PC-9 (cell line): ENCODE results near the gene NCAM2. TPM values are rescaled to one million over a fixed set of nuclear protein-coding genes. Genes with fewer than 3 reads are reported as not detected.

Source experiments
- BruUV-seq: library from RNA; stranded (reverse); fragments of 400-500 nt; replicated peaks from 2 replicates; lab custom pipeline; 2021; lab: Mats Ljungman, UMichigan
- CTCF ChIA-PET: fragments of 300-600 bp; sonication (Branson Sonifier 250); formaldehyde crosslinking; loops from one replicate; lab custom pipeline; 2022; ENCODE audit warnings: antibody characterized with exemption; lab: Charles Lee
- POLR2A ChIA-PET: fragments of 300-600 bp; sonication (Branson Sonifier 250); formaldehyde crosslinking; loops from one replicate; lab custom pipeline; 2022; ENCODE audit warnings: antibody characterized with exemption; ENCODE audit not compliant: unreplicated experiment; lab: Charles Lee
- DNase-seq, 2 experiments: peaks; one replicate each; pipeline versions ENCODE4 v3.0.0 to v3.0.0-alpha.2; 2015 to 2022; ENCODE audit warnings: mixed read lengths in 1 of 2
- H2AFZ ChIP-seq: fragments of 200-600 bp; sonication (generic); 2 replicates; pipeline ENCODE4 v1.8.1; 2017; ENCODE audit warnings: antibody characterized with exemption
- H3F3A ChIP-seq: fragments of 200-600 bp; sonication (generic); 2 replicates; pipeline ENCODE4 v1.8.1; 2017; ENCODE audit warnings: antibody characterized with exemption, mild to moderate bottlenecking, low read depth; ENCODE audit not compliant: insufficient read depth
- H3K27ac ChIP-seq: fragments of 200-600 bp; sonication (generic); 2 replicates; pipeline ENCODE4 v1.6.1; 2016; ENCODE audit warnings: mixed run types
- H3K27me3 ChIP-seq: fragments of 200-600 bp; sonication (generic); 2 replicates; pipeline ENCODE4 v1.6.1; 2016; ENCODE audit warnings: low read depth, mixed run types; ENCODE audit not compliant: insufficient read depth
- H3K36me3 ChIP-seq: fragments of 200-600 bp; sonication (generic); 2 replicates; pipeline ENCODE4 v1.6.1; 2016; ENCODE audit warnings: low read depth, mixed run types
- H3K4me1 ChIP-seq: fragments of 200-600 bp; sonication (generic); replicated peaks from 2 replicates; pipeline ENCODE4 v1.6.1; 2016; ENCODE audit warnings: mixed run types; ENCODE audit not compliant: insufficient read depth
- H3K4me2 ChIP-seq: fragments of 200-600 bp; sonication (generic); 2 replicates; pipeline ENCODE4 v1.6.1; 2017; ENCODE audit warnings: mixed run types
- H3K4me3 ChIP-seq: fragments of 200-600 bp; sonication (generic); 2 replicates; pipeline ENCODE4 v1.6.1; 2016; ENCODE audit warnings: mixed run types
- H3K79me2 ChIP-seq: fragments of 200-600 bp; sonication (generic); 2 replicates; pipeline ENCODE4 v1.6.1; 2017; ENCODE audit warnings: low read depth, mixed run types
- H3K9me2 ChIP-seq: fragments of 200-600 bp; sonication (generic); 2 replicates; pipeline ENCODE4 v1.8.1; 2017; ENCODE audit warnings: mild to moderate bottlenecking; ENCODE audit not compliant: insufficient read depth
- H3K9me3 ChIP-seq: fragments of 200-600 bp; sonication (generic); 2 replicates; pipeline ENCODE4 v1.8.1; 2016; ENCODE audit warnings: low read depth; ENCODE audit not compliant: insufficient read depth
- H4K20me1 ChIP-seq: fragments of 200-600 bp; sonication (generic); 2 replicates; pipeline ENCODE4 v1.8.1; 2017; ENCODE audit not compliant: insufficient read depth
- EZH2 ChIP-seq: fragments of 200-600 bp; sonication (generic); IDR thresholded peaks from 2 replicates; pipeline ENCODE4 v1.8.0; 2017; ENCODE audit warnings: antibody characterized with exemption, low read depth
- intact Hi-C: fragments of 100-400 bp; cut with micrococcal nuclease; formaldehyde crosslinking; loops from one replicate; pipeline ENCODE4 v1.10.0; 2022; ENCODE audit not compliant: unreplicated experiment
- total RNA-seq: library from RNA; stranded (reverse); gene quantifications from 2 replicates; pipeline ENCODE4 v1.2.3, GENCODE V29; 2021
- TF ChIP-seq, protein P1 (sequence below): fragments of 200-600 bp; sonication (generic); conservative IDR thresholded peaks from 2 replicates; pipeline ENCODE4 v1.6.1; 2017; ENCODE audit warnings: mixed run types, antibody characterized with exemption, mild to moderate bottlenecking, moderate library complexity

The NCAM2 gene
- total RNA-seq, 1 experiment from 2014 or later: not detected

DNA sequence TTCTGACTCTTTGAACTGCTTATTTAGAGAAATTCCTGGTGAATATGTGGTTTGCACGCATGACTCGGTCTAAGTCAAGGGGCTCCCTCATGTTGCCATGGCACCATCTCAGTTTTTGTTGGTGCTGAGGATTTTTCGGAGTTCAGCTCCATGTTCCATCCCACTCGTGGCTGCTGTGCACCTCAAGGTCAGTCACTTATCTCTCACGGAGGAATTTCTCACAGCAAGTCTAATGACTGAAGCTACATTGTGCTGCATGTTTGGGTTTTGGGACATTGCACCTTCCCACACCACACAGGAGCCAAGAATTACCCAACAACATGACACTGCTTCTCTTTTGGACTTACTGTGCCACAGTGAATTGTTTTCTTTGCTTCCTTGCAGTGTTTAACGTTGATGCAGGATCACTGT, 269.9 kb downstream of the NCAM2 start:
- H3K36me3 ChIP-seq: no peaks in the 10 kb centered on the region
- H2AFZ ChIP-seq: no peak overlapping the region
- H3K27me3 ChIP-seq: no peaks in the 10 kb centered on the region
- H3K79me2 ChIP-seq: no peaks in the 10 kb centered on the region
- H3K4me2 ChIP-seq: no peak overlapping the region
- no peaks in the 10 kb centered on the region for H3K9me2 ChIP-seq
- no peaks in the 10 kb centered on the region for H4K20me1 ChIP-seq
- ChIA-PET CTCF (no interaction called here), POLR2A (no interaction called here)
- TF ChIP-seq, protein P1, sequence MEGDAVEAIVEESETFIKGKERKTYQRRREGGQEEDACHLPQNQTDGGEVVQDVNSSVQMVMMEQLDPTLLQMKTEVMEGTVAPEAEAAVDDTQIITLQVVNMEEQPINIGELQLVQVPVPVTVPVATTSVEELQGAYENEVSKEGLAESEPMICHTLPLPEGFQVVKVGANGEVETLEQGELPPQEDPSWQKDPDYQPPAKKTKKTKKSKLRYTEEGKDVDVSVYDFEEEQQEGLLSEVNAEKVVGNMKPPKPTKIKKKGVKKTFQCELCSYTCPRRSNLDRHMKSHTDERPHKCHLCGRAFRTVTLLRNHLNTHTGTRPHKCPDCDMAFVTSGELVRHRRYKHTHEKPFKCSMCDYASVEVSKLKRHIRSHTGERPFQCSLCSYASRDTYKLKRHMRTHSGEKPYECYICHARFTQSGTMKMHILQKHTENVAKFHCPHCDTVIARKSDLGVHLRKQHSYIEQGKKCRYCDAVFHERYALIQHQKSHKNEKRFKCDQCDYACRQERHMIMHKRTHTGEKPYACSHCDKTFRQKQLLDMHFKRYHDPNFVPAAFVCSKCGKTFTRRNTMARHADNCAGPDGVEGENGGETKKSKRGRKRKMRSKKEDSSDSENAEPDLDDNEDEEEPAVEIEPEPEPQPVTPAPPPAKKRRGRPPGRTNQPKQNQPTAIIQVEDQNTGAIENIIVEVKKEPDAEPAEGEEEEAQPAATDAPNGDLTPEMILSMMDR: no peak
- TF ChIP-seq EZH2: no peak
- BruUV-seq: no TSS peak
- no peak for DNase-seq
- no peaks in the 10 kb centered on the region for H3K4me1 ChIP-seq
- H3K27ac ChIP-seq: no peak overlapping the region
- intact Hi-C loops: no loop called here
- H3F3A ChIP-seq: no peaks in the 10 kb centered on the region
- H3K4me3 ChIP-seq: no peak overlapping the region
- no peaks in the 10 kb centered on the region for H3K9me3 ChIP-seq

DNA sequence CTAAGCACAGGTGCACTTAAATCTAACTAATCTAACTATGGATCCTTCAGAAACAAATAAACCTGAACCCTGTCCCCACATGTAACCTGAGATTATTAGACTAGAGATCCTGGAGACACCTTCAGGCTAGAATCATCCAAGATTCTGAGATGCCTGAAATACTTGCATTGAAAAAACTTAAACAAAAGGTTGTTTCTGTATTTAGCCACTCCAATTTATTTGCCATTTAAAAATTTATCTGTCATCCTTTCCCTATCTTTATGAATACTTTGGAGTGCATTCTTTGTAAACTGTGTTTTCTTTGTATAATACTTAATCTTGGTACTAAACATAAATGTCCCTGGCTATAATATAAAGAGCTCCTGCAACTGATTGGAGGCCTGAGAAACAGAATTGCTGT, 270.7 kb downstream of the NCAM2 start:
- Histone ChIP-seq H3K4me1 (no peaks in the 10 kb centered on the region), H3K9me2 (no peaks in the 10 kb centered on the region), H3F3A (no peaks in the 10 kb centered on the region), H3K79me2 (no peaks in the 10 kb centered on the region), H3K36me3 (no peaks in the 10 kb centered on the region), H3K4me3 (no peak overlapping the region), H3K9me3 (no peaks in the 10 kb centered on the region), H4K20me1 (no peaks in the 10 kb centered on the region), H3K27me3 (no peaks in the 10 kb centered on the region), H3K27ac (no peak overlapping the region), H3K4me2 (no peak overlapping the region), H2AFZ (no peak overlapping the region)
- ChIA-PET POLR2A (no interaction called here), CTCF (no interaction called here)
- no TSS peak for BruUV-seq
- TF ChIP-seq EZH2: no peak
- TF ChIP-seq, protein P1: no peak
- DNase-seq: no peak
- intact Hi-C loops: no loop called here

DNA sequence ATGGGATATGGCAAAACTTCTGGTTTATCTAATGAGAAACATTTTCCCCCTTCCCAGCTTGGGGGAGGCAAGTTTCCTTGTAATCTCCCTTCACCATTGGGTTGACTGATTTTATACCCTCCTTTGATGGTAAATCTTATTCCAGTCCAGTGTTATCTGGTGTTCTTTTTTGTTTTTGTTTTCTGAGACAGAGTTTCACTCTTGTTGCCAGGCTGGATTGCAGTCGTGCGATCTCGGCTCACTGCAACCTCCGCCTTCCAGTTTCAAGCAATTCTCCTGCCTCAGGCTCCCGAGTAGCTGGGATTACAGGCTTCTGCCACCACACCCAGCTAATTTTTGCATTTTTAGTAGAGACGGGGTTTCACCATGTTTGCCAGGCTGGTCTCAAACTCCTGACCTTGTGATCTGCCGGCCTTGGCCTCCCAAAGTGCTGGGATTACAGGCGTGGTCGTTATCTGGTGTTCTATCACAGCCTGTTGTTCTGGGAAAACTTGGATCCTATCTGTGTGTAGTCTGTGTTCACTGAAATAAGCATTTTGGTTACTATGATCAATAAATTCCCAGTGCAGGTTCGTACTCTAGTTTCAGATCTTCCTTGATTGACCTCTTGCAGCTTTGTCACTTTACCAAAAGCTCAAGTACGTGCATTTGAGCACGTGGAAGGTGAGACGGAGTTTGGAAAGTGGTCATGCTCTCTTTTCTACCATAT, 281.1 kb downstream of the NCAM2 start:
- no peak overlapping the region for H3K27ac ChIP-seq
- H4K20me1 ChIP-seq: no peaks in the 10 kb centered on the region
- H3K9me2 ChIP-seq: no peaks in the 10 kb centered on the region
- BruUV-seq: no TSS peak
- H3K79me2 ChIP-seq: no peaks in the 10 kb centered on the region
- TF ChIP-seq, protein P1: no peak
- TF ChIP-seq EZH2: no peak
- H2AFZ ChIP-seq: no peak overlapping the region
- DNase-seq: no peak
- H3K9me3 ChIP-seq: no peaks in the 10 kb centered on the region
- no peaks in the 10 kb centered on the region for H3K27me3 ChIP-seq
- H3K4me2 ChIP-seq: no peak overlapping the region
- ChIA-PET CTCF (no interaction called here), POLR2A (no interaction called here)
- no peaks in the 10 kb centered on the region for H3F3A ChIP-seq
- no peaks in the 10 kb centered on the region for H3K4me1 ChIP-seq
- no peak overlapping the region for H3K4me3 ChIP-seq
- intact Hi-C loops: no loop called here
- no peaks in the 10 kb centered on the region for H3K36me3 ChIP-seq
